GM19328 (cell line): ENCODE measurements around the gene DIP2A.
"Not testable (repeated sequence)": the region's sequence is repeated elsewhere in the genome, so short reads cannot be mapped to it uniquely, and the experiment has no call there.

Experiments
- ATAC-seq: cut with Tn5 transposase; IDR thresholded peaks from one replicate; pipeline ENCODE4 v1.9.1; 2021; ENCODE audit warnings: mild to moderate bottlenecking, moderate library complexity; ENCODE audit not compliant: unreplicated experiment

The DIP2A gene

DNA sequence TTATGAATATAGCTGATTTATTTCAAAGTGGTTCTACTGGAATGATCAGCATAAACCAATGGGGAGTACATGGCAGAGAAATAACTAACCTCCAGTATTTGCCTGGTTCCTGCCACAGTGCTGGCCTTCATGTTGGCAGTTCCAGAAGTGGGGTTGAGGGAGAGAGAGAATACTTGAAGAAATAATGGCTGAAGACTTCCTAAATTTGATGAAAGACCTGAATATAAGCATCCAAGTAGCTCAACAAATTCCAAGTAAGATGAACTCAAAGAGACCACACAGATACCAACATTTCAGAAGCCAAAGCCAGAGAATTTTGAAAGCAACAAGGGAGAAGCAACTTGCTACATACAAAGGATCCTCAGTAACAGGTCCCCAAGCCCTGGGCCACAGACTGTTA lies 111.9 kb downstream of the DIP2A start:
- ATAC-seq, result no peak

DNA sequence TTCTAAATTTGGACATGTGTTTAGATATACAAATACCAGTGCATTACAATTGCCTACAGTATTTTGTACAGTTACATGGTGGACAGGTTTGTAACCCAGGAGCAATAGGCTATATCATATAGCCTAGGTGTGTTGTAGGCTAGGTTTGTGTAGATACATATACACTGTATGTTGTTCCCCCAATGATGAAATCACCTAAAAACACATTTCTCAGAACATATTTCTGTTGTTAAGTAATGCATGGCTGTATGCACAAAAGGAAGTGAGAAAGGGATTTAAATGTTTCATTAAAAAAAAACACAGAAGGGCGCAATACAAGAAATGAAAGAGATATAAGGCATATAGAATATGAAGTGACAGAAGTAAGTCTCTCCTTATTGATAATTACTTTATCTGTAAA lies 114.2 kb downstream of the DIP2A start:
- ATAC-seq, result no peak

DNA sequence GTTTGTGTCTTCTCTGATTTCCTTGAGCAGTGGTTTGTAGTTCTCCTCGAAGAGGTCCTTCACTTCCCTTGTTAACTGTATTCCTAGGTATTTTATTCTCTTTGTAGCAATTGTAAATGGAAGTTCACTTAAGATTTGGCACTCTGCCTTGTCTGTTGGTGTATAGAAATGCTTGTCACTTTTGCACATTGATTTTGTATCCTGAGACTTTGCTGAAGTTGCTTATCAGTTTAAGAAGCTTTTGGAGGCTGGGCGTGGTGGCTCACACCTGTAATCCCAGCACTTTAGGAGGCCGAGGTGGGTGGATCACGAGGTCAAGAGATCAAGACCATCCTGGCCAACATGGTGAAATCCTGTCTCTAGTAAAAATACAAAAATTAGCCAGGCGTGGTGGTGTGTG lies 119.1 kb downstream of the DIP2A start:
- not testable (repeated sequence) for ATAC-seq

DNA sequence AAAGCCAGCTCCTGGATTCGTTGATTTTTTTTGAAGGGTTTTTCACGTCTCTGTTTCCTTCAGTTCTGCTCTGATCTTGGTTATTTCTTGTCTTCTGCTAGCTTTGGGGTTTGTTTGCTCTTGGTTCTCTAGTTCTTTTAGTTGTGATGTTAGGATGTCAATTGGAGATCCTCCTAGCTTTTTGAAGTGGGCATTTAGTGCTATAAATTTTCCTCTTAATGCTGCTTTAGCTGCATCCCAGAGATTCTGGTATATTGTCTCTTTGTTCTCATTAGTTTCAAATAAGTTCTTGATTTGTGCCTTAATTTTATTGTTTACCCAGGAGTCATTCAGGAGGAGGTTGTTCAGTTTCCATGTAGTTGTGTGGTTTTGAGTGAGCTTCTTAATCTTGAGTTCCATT lies 120.7 kb downstream of the DIP2A start:
- ATAC-seq, result not testable (repeated sequence)

DNA sequence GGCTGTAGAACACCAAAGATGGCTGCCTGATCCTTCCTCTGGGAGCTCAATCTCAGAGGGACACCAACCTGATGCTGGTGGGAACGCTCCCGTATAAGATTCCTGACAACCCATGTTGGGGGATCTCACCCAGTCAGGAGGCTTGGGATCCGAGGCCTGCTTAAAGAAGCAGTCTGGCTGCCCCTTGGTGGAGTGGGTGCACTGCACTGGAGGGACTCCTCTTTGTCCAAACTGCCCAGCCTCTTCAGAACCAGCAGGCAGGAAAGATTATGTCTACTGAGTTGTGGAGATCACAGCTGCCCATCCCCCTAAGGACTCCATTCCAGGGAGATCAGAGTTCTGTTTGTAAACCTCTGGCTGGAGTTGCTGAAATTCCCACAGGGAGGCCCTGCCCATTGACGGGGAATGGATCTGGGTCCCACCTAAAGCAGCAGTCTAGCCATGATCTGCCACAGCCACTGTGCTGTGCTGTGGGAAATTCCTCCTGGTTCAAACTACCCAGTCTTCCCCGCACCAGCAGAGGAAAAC lies 123.2 kb downstream of the DIP2A start:
- ATAC-seq, result no peak

DNA sequence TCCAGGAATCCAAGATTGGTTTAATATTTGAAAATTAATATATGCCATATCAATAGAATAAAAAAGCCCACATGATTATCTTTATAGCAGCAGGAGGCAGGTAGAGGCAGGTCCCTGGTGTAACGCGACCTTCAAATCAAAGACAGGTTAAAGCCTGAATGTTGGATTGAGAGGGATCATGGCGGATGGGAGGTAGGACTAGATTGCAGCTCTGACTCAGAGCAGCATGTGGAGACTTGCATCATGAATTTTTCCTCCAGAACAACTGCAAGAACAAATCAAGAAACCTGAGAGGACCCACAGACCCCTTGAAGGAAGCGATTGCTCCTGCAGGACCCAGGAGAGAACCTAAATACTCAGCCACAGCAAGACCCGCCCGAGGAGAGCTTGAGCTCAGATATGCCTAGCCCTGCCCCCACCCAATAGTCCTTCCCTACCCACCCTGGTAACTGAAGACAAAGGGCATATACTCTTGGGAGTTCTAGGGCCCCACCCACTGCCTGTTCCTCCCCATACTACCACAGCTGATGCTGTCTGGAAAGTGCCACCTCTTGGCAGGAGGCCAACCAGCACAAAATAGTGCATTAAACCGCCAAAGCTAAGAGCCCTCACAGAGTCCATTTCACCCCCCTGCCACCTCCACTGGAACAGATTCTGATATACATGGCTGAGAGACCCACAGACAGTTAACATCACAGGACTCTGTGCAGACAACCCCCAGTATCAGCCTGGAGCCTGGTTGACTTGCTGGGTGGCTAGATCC lies 126.7 kb downstream of the DIP2A start:
- ATAC-seq, result no peak

DNA sequence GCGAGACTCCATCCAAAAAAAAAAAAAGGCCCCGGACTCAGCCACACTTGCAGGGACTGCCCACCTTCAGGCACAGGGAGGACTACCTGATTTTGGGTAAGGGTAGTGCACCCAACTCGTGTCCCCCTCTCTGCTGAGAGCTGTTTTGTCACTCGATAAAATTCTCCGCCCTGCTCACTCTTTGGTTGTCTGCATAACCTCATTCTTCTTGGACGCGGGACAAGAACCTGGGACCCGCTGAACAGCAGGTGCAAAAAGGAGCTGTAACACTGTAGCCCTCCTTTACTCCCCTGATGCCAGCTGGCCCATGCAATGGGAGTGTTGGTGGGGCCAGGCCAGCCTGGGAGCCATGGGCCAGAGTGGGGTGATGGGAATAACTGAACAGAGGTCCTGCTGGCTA lies 135.6 kb downstream of the DIP2A start:
- no peak for ATAC-seq

DNA sequence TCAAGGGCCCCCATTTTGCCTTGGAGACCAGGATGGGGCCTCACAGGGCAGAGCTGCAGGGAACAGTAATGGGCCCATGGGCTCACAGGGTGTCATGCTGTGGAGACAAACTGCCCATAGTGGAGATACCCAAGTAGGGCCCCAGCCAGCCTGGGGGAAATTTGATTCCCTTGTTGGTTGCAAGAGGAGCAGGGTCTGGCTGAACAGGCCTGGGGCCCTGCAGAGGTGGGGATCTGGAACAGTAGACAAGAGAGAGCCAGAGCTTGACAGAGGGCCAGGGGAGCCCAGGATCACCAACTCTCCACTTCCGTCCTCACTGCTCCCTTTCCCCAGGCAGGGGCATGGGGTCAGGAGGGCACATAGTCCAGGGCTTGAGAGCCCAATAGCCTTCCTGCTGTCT lies 137.5 kb downstream of the DIP2A start:
- ATAC-seq, result no peak

DNA sequence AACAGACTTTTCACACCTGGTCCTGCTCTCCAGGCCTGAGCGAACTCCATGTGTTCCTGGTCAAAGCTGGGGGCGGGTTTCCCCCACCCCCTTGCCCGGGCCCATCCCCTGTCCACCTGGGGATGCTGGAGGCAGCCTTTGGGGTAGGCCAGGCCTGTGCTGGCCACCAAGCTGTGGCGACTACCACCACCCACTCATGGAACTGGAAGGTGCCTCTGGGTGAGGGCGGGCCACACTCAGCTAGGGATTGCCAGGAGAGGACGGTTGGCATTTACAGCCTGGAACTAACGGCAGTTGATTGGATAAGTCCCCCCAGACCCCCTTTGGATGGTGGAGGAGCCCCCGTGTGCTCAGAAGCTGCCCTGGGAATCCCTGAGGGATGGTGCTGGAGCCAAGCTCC lies 138.3 kb downstream of the DIP2A start:
- ATAC-seq, result no peak

DNA sequence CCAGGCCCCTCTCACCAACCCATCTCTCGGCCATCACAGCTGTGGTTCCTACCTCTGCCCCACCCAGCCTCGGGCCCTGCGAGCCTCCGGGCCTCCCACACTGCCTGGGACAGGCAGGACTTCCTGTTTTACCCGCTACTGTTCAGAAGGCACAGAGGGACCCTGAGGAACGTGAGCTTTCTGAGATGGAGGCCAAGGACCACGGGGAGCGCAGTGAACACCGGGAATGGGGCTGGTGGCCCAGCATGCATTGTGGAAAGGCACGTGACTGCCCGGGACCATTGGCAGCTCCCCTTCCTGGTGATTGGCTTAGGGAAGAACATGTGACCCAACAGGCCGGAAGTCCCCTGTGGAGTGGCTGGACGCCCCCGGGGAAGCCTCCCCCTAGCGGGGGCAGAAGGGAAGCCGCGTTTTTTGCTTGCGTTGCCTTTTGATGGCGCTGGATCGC lies 139.2 kb downstream of the DIP2A start:
- ATAC-seq, result no peak

DNA sequence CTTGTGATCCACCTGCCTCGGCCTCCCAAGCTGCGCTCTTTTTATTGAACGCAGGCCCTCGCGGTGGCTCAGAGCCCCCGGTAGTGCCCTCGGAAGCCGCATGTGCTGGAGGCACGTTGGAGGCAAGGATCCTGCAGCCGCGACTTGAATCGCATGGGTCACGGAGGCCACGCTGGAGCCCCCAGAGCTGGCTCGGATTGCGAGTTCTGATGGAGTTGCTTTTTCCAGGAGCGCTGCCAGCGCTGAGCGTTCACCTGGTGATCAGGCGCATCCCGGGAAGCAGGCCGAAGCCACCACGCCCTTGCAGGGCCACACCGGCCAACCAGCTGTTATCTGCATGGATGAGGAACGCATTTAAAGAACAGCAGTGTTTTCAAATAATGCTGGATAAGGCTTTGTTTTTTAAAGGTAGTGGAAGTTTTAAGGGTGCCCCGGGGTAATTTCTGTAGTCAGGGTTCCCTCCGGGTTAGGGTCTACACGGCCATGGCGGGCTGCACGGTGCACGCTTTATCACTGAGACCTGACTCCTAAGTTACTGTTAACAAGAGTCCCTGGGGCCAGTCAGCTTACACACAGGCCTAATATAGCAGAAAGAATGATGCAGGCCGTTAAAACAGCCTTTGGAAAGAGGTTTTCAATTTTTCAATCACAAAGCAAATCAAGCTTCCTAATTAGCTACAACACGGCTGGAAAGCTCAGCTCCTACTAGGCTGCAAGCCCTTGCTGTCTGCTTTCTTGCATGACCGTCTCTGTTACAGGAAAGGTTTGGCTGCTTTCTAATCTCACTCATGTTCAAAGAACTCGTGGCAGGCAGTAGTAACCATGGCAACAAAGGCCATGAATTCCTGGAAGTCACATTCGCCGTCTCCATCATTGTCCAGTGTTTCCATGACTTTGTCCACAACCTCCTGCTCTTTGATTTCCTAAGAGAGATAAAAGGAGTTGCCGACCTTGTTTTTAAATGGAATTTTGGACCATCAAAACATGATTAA lies 140.2 kb downstream of the DIP2A start:
- no peak for ATAC-seq

DNA sequence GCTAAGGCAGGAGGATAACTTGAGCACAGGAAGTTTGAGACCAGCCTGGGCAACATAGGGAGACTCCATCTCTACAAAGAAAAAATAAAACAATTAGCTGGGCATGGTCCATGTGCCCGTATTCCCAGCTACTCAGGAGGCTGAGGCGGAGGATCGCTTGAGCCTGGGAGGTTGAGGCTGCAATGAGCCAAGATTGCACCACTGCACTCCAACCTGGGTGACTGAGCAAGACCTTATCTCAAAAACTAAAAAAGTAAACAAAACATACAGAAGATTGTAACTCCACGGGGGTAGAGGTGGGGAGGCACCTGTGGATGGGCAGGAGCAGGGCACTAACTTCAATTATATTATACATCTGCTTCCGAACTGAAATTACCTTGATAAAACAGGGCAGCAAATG lies 141.6 kb downstream of the DIP2A start:
- ATAC-seq, result no peak

DNA sequence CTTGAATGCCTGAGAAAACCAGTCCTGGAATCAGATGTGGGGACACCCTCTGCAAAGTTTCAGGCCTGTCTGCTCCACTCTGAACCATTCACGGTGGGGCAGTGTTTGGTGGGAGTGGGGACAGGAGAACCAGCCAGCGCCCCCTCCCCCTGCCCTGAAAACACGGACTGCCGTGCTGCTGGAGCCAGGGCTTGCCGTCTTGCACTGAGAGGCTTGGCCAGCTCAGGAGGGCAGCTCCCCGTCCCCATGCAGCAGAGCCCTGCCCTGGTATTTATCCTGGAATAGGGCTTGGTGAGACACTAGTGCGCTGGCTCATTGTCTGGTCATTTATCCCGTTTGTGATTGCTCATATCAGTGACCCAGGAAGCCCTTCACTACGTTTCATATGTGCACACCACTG lies 142.3 kb downstream of the DIP2A start:
- no peak for ATAC-seq

DNA sequence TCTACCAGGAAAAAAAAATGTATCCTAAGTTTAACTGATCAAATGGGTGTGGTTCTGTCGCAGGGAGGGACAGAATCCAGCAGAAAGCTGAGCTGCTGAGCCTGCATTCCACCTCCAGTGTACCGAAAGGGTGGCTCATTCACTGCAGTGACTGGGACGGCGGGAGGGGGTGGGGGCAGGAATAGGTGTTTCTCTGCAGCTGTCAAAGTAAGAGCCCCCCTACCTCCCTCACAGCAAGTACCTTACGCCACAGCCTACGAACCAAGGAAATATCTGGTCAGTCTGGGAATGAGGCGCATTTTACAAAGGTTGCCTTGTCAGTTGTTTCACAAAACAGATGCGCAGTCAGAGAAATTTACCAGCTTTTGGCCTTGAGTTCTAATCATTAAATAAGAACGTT lies 144.5 kb downstream of the DIP2A start:
- ATAC-seq, result no peak

DNA sequence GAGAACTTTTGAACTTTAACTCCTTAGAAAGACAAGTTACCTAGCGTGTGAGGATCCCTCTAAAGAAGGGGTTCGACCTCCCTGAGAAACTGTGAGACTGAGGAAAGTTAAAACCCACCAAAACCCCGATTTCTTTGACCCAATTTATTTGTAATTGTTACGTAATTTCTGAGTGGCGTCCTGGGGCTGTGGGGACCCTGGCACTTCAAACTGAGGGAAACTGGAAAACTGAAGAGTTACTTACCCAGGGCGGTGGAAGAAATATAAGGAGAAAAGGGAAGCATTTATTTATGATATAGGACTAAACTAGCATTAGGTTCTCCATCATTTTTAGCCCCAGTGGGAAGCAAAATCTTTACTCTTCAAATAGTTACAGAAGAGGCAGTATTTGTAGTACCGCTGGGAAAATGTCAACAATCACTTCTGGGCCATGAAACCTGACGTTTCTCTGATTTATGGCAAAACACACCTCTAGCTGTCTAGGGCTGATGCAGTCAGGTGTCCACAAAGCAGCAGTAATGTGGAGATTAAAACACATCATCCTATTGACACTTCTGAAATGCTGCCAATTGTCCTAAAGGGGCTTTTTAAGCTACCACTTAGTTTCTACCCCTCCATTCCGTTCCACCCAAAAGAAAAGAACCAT lies 145.8 kb downstream of the DIP2A start:
- ATAC-seq, result no peak

DNA sequence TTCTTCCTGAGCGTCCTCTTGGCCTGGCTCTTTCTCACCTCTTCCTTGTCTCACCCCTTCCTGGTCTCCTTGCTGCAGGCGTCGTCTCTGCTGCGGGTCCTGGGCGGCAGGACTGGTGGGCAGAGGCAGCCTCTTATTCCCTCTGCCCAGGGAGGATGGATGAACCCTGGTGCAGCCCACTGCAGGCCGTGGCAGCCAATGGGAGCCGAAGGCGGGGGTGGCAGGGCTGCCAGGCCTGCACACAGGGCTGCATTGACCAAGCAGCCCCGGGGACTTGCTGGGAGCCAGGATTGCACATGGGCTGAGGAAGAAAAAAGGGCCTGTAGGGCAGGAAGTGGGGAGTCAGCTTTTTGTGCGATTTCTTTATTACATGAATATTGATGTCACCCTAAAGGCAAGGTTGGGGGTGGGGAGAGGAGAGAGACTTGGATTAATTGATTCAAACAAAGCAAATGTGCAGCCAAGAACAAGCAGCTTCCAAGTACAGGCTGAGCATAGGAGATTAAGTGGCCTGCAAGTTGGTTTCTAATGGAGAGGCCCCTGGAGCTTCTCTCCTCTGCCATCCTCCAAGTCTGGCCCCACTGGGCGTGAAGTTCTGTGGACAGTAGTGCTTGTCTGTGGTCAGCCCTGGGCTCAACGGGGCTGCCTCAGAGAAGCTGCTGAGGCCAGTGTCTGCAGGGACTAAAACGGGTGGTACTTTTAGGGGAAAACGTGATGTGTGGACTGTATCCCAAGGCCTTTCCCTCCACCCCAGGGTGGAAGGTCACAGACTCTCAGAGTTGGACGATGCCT lies 146.5 kb downstream of the DIP2A start, which contains the start of gene S100B:
Gene S100B (minus strand): TSS at position 108 of the 792 bp plus-strand sequence. CDS start 2,667 bp downstream, outside the sequence.
- no peak for ATAC-seq

DNA sequence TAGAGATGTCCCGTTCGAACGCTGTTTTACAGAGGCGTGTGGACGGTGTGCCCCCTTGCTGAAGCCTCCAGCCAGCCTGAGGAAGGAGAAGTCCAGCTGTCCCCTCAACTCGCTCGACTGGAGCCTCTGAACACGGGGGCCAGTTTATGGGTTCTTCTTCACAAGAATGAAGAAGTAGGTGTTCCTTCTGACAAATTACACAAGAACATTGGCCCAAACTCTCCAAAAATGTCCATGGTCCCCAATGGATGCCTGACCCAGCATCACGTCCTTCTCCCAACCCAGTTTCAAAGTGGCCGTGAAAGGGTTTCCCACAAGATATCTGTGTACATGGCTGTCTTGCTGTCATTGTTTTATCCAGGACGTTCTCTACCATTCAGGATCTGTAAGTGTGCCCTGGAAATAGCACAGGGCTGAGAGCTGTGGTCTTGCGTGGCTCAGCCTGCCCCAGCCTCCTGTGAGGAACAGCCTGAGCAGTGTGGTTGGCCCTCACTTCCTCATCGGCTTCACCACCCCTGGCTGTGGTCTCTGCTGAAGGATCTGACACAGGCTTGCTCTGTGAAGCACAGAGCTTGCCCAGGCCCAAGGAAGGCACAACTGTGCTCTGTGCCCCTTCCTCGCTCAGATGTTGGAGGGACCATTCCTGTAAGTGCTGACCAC lies 147.2 kb downstream of the DIP2A start:
- no peak for ATAC-seq

DNA sequence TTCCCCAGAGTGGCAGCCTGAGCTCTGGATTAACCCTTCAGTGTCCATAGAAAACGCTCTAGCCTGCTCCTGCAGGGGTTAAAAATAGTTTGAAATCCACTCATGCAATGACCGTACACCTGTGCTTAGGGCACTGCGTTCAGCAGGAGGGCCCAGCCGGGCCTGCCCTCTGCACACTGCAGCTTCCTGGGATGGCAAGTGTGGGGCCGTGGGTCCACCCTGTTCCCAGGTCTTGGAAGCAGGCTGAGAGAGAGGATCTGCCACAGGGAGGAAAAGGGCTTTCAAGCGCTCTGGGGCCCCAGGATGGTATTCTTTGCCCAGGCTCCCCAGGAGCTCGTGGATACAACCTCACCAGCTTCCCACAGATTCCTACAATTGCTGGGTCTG lies 147.7 kb downstream of the DIP2A start:
- ATAC-seq, result no peak

DNA sequence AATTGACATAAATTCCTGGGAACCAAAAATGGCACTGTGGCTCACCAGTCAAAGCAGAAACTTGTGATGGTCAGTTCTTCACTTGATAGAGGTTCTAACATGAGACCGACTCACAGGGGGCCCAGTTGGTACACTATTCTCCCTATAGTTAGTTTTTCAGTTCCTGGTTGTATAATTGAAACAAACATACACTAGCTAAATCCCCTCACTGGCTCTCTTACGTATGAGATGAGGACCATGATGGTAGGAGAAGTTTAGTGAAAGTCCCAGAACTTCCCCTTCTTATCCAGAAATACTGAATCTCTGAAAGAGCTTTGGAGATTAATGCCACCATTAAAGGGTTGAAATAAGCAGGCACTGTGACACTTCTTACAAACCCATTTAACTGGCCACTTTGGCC lies 148.9 kb downstream of the DIP2A start:
- no peak for ATAC-seq

DNA sequence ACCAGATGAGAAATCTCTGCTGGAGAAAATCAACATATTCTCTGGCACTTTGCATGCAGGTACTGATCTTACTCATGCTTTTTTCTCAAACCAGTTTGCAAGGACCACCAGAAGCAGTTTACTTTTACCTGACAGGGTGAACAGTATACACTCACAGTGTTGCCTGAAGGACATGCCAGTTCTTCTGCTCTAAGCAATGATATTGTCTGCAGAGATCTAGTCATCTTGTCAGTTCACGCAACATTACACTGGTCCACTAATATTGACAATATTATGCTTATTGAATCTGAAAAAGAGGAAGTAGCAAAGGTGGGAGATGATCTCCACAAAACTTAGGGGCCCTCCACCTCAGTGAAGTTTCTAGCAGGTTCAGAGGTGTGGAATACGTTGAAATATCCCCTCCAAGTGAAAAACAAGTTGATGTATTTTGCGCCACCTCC lies 150.0 kb downstream of the DIP2A start:
- ATAC-seq, result no peak
